HG03469 (cell line): ENCODE data around the gene EXD3.

Experiments
- ATAC-seq: cut with Tn5 transposase; IDR thresholded peaks from one replicate; pipeline ENCODE4 v1.9.1; 2021; ENCODE audit warnings: mild to moderate bottlenecking, moderate library complexity, moderate number of reproducible peaks; ENCODE audit not compliant: unreplicated experiment

The EXD3 gene

GRCh38 chr9:137369911-137370764, 52.8 kb downstream of the EXD3 start:
- ATAC-seq: no peak

- no peak for ATAC-seq
Observed at GRCh38 chr9:137369061-137369787, 53.7 kb downstream of the EXD3 start.

DNA sequence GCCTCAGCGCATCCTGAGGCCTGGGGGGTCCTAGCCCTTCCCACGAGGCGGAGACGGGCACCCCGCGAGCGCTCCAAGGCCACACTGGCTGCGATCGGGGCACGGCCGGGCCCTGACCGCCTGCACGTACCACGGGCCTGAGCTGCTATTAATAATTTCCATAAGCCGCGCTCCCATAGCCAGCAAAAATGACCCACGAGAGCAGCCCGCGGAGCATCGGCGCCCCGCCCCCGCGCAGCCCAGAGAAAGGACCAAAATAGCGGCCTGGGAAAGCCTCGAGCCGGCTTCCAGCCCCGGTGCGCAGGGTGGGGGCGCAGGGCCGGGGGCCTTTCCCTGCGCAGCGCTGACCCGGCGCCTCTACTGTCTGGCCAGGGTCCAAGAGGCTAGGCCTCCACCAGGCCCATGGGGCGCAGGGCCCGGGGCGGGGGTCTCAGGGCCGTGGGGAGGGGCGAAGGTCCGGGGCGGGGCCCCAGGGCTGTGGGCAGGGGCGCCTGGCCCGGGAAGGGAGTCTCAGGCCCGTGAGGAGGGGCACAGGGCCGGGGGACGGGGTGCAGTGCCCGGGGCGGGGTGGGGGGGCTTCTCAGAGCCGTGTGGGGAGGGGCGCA, 54.4 kb downstream of the EXD3 start:
- no peak for ATAC-seq

GRCh38 chr9:137367506-137368430, 55.2 kb downstream of the EXD3 start:
- no peak for ATAC-seq

GRCh38 chr9:137366891-137367381, 56.0 kb downstream of the EXD3 start:
- no peak for ATAC-seq

GRCh38 chr9:137366445-137366810, 56.5 kb downstream of the EXD3 start:
- ATAC-seq: no peak

DNA sequence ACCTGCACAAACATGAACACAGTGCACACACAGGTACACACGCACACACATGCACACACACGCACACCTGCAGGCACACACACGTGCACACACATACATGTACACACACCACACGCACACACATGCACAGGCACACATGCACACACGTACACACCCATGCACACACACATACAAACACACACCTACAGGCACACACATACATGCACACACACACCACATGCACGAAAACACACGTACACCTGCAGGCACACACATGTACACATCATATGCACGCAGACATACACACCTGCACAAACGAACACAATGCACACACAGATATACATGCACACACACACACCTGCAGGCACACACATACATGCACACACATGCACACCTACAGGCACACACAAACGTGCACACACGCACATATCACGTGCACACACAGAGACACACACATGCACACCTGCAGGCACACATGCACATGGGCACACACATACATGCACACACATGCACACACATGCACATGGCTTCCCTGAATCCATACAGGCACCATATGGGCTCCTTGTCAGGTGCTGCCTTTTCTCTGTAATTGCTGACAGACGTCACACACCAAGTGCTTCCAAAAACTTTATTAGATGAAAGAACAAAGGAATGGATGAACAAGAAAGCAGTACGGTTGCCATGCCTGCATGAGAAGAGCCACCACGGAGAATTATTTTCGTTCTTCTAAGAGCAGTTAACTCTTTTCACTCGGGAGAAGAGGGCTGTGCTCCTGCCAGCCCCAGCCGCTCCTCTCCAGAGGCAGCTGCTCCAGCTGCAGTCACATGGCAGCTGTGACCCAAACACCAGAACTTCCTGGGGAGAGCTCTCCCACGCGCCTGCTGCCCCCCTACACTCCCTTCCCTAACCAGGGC, 57.2 kb downstream of the EXD3 start:
- ATAC-seq: no peak

DNA sequence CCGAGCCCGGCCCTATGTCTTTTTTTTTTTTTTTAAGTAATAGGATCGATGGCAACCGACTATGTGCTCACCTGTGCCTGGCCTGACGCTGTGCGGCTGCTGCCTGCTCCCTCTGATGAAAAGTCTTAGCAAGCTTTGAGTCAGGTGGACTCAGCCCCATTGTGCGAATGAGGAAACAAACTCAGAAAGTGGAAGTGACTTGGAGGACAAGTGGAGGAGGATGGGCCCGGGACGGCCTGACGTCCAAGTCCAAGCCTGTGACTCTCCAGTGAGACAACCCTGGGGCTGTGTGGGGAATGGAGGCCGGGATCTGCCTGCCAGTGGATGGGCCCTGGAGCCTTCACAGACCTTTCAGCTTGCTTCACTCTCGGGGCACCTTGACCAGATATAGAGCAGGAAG, 57.9 kb downstream of the EXD3 start:
- no peak for ATAC-seq

DNA sequence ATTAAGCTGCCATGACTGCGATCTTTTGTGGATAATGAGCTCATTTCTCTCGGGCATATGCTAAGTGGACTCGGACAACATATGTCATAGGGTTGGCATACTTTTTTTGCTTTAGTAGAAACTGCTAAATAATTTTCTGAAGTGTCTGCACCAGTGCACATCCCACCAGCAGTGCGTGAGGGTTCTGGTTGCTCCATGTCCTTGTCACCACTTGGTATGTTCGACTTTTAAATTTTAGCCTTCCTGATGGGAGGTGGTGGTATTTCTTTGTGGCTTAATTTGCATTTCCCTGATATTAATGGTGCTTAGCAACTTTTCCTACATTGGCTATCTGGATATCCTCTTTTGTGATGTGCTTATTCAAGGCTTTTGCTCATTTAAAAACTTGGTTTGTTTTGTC, 63.1 kb downstream of the EXD3 start:
- no peak for ATAC-seq

- ATAC-seq: no peak
Observed at GRCh38 chr9:137358126-137358525, 64.8 kb downstream of the EXD3 start.

DNA sequence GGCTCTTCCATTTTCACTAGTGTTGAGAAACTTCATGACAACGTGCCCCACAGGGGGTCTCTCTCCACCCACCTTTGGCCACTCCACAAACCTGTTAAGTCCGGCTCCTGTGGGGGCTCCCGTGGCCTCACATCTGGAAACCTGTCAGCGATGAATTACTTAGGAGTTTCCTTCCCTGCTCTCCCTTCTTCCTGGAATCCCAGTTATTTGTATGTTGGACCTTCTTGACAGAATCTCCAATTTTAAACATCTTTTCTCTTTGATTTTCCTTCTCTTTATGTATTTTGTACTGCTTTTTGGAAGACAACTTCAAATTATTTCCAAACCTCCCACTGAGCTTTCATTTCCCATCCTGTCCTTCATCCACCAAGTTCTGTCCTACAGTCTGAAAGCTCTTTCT, 65.8 kb downstream of the EXD3 start:
- ATAC-seq: no peak

- ATAC-seq: no peak
Observed at GRCh38 chr9:137355761-137356365, 67.1 kb downstream of the EXD3 start.

GRCh38 chr9:137354845-137355760, 67.9 kb downstream of the EXD3 start:
- no peak for ATAC-seq

GRCh38 chr9:137354153-137354844, 68.7 kb downstream of the EXD3 start:
- ATAC-seq: no peak

- ATAC-seq: no peak
Observed at GRCh38 chr9:137353223-137354152, 69.5 kb downstream of the EXD3 start.

DNA sequence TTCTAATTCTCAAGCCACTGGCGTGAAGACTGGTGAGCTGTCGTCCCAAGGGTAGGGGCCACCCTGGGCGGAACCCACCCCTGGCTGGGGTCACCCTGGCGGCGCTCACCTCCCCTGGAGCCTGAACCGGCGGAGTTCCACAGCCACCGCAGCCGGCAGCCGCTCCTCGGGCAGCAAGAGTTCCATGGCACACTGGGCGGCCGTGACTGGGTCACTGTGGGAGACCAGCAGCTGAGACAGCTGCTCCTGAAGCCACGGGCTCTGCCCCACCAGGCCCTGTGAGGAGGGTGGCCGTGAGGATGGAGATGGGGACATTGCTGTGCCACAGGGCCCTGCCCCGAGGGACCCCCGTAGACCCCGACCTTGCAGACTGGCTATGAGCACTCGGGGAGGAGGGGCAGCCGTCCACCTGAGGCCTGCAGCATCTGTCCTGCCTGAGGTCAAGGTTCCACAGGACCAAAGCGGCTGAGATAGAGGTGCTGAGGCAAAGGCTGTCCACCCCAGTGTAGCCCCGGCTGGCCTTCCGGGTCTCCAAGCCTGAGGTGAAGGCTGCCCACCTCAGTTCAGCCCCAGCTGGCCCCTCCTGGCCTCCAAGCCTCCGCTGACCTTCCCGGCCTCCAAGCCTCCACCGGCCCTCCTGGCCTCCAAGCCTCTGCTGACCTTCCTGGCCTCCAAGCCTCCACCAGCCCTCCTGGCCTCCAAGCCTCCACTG, 70.3 kb downstream of the EXD3 start:
- ATAC-seq: no peak
